CD4-positive, alpha-beta T cell treated with Interleukin-6 for 4 hours (primary cell): ENCODE results near the gene MMP1.
"Not testable (repeated sequence)": the region's sequence is repeated elsewhere in the genome, so short reads cannot be mapped to it uniquely, and the experiment has no call there.

Source experiments
- DNase-seq: peaks from one replicate; pipeline ENCODE4 v3.0.0-alpha.2; 2020; ENCODE audit warnings: mixed read lengths

The MMP1 gene

GRCh38 chr11:102757823-102758549 lies 40.0 kb downstream of the MMP1 start:
- no peak for DNase-seq

GRCh38 chr11:102753267-102753666 lies 44.7 kb downstream of the MMP1 start:
- no peak for DNase-seq

- no peak for DNase-seq
These were observed 46.3 kb downstream of the MMP1 start for GRCh38 chr11:102751673-102752072.

GRCh38 chr11:102749101-102749722 lies 48.7 kb downstream of the MMP1 start:
- DNase-seq: no peak

- DNase-seq: not testable (repeated sequence)
These were observed 51.0 kb downstream of the MMP1 start for GRCh38 chr11:102746746-102747578.
